Endodermal cell (in vitro differentiated cells): Measurements from ENCODE around the gene KRT6C. TPM values are rescaled to one million over a fixed set of nuclear protein-coding genes. Genes with fewer than 3 reads are reported as not detected.
"Not testable (repeated sequence)": the region's sequence is repeated elsewhere in the genome, so short reads cannot be mapped to it uniquely, and the experiment has no call there.

Experiments used
- DNase-seq: peaks from one replicate; pipeline ENCODE4 v3.0.0-alpha.2; 2017
- H3K27ac ChIP-seq: 2 replicates; pipeline ENCODE4 v1.5.1; 2013; ENCODE audit warnings: mild to moderate bottlenecking, low read depth, low read length, moderate library complexity
- H3K27me3 ChIP-seq: 2 replicates; pipeline ENCODE4 v1.6.1; 2013; ENCODE audit warnings: mild to moderate bottlenecking, low read length, moderate library complexity; ENCODE audit not compliant: insufficient read depth, control insufficient read depth, poor library complexity, severe bottlenecking
- H3K36me3 ChIP-seq: 2 replicates; pipeline ENCODE4 v1.7.0; 2013; ENCODE audit warnings: mild to moderate bottlenecking, low read length, moderate library complexity; ENCODE audit not compliant: control insufficient read depth, insufficient read depth
- H3K4me1 ChIP-seq: one replicate; pipeline ENCODE4 v1.7.0; 2013; ENCODE audit warnings: low read length; ENCODE audit not compliant: control insufficient read depth, insufficient read depth
- H3K4me3 ChIP-seq: 2 replicates; pipeline ENCODE4 v1.5.1; 2013; ENCODE audit warnings: mild to moderate bottlenecking, low read length, moderate library complexity
- H3K9ac ChIP-seq: 2 replicates; pipeline ENCODE4 v1.6.1; 2013; ENCODE audit warnings: mild to moderate bottlenecking, low read length, moderate library complexity; ENCODE audit not compliant: poor library complexity, severe bottlenecking; ENCODE audit errors: extremely low read depth
- H3K9me3 ChIP-seq: 2 replicates; pipeline ENCODE4 v1.6.1; 2013; ENCODE audit warnings: mild to moderate bottlenecking, low read length, moderate library complexity; ENCODE audit not compliant: control insufficient read depth
- H3K27ac Mint-ChIP-seq: 2 replicates; pipeline ENCODE4 v1.8.0; 2020; ENCODE audit warnings: mixed read lengths
- H3K27me3 Mint-ChIP-seq: 2 replicates; pipeline ENCODE4 v1.8.0; 2021; ENCODE audit warnings: mild to moderate bottlenecking, mixed read lengths; ENCODE audit not compliant: insufficient read depth
- H3K36me3 Mint-ChIP-seq: 2 replicates; pipeline ENCODE4 v1.8.0; 2020; ENCODE audit warnings: low read depth, mixed read lengths
- H3K4me1 Mint-ChIP-seq: 2 replicates; pipeline ENCODE4 v1.8.0; 2020; ENCODE audit warnings: mixed read lengths
- H3K4me3 Mint-ChIP-seq: 2 replicates; pipeline ENCODE4 v1.8.0; 2020; ENCODE audit warnings: mild to moderate bottlenecking, moderate library complexity, mixed read lengths
- H3K9me3 Mint-ChIP-seq: 2 replicates; pipeline ENCODE4 v1.8.0; 2020; ENCODE audit warnings: mild to moderate bottlenecking, mixed read lengths
- WGBS, 2 experiments: methylation state at CpG; one replicate each; pipeline versions ENCODE4 v1.1.5 to v1.1.7; 2013; ENCODE audit warnings: missing lambda C conversion rate in 2 of 2, mixed read lengths in 1 of 2; ENCODE audit not compliant: insufficient coverage in 1 of 2, insufficient read length in 1 of 2; 5-methylcytosine and 5-hydroxymethylcytosine counted together
- total RNA-seq, 2 donors: library from RNA; stranded (reverse); fragmentation: NEBNext Ultra II Directional in 1 of 2; extraction: Animal tissue kit (Norgen Biotek cat#: 25700) in 1 of 2; gene quantifications; 2 replicates in 1 of 2; 3 replicates in 1 of 2; pipeline ENCODE4 v1.2.1, GENCODE V29; 2021
- TF ChIP-seq, protein P1 (sequence below): fragments of 200-600 bp; sonication (generic); conservative IDR thresholded peaks from 2 replicates; pipeline ENCODE4 v1.5.0; 2021; ENCODE audit warnings: antibody characterized with exemption, mild to moderate bottlenecking

KRT6C gene
- total RNA-seq, 2 donors from 2014 or later, result not detected

DNA sequence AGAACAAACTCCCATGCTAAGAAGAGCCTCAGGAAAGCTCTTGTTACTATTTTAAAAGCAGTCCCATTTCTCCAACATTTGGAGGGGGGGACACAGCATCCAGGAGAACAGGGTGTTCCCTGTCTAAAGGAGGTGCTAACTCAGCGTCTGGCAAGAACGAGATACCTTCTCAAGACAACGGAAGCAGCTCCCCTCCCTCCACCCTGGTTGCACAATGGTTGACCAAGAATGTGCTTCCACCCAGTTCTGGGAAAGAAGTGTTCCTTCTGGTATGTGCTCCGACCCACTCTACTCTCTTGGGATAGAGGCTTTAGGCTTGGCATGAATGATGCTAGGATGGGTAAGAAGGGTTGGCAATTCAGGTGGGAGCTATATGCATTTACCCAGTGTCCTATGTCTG lies 20.9 kb upstream of the KRT6C start:
- H3K4me3 ChIP-seq, result no peak overlapping the region
- H3K9me3 ChIP-seq, result peaks cover 3% of the 10 kb centered on the region
- peaks cover 35% of the 10 kb centered on the region for H3K4me1 Mint-ChIP-seq
- no peak overlapping the region for H3K27ac ChIP-seq
- H3K36me3 ChIP-seq, result no peaks in the 10 kb centered on the region
- peaks cover 2% of the 10 kb centered on the region for H3K9me3 Mint-ChIP-seq
- TF ChIP-seq, protein P1, sequence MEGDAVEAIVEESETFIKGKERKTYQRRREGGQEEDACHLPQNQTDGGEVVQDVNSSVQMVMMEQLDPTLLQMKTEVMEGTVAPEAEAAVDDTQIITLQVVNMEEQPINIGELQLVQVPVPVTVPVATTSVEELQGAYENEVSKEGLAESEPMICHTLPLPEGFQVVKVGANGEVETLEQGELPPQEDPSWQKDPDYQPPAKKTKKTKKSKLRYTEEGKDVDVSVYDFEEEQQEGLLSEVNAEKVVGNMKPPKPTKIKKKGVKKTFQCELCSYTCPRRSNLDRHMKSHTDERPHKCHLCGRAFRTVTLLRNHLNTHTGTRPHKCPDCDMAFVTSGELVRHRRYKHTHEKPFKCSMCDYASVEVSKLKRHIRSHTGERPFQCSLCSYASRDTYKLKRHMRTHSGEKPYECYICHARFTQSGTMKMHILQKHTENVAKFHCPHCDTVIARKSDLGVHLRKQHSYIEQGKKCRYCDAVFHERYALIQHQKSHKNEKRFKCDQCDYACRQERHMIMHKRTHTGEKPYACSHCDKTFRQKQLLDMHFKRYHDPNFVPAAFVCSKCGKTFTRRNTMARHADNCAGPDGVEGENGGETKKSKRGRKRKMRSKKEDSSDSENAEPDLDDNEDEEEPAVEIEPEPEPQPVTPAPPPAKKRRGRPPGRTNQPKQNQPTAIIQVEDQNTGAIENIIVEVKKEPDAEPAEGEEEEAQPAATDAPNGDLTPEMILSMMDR, result no peak
- no peak overlapping the region for H3K27ac Mint-ChIP-seq
- DNase-seq, result no peak
- peaks cover 14% of the 10 kb centered on the region for H3K27me3 Mint-ChIP-seq
- no peak overlapping the region for H3K9ac ChIP-seq
- WGBS, 2 experiments, result 71 to 81% methylated on average over 3 to 4 of the region's 4 CpGs
- no peak overlapping the region for H3K4me3 Mint-ChIP-seq
- no peaks in the 10 kb centered on the region for H3K27me3 ChIP-seq
- no peaks in the 10 kb centered on the region for H3K36me3 Mint-ChIP-seq
- H3K4me1 ChIP-seq, result peaks cover 19% of the 10 kb centered on the region

DNA sequence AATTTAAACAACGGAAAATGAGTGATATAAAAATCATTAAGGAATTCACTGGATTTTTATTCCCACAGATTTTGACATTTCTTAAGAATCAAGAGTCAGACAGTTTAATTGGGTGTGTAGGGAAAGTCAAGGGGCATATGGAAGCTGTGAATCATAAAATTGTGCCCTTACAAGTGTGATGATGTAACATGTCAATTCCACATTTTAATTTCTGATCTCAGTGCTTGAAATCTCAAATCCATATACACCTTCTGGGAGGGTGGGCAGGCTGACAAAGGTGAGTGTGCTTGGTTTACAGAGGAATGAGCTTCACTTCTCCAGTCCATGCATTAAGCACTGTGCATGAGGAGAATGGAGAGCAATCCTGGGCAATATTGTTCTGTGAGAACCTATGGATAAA lies 20.5 kb upstream of the KRT6C start:
- H3K27me3 ChIP-seq, result no peaks in the 10 kb centered on the region
- no peak for DNase-seq
- Mint-ChIP-seq H3K4me3 (no peak overlapping the region), H3K9me3 (peaks cover 2% of the 10 kb centered on the region), H3K36me3 (no peaks in the 10 kb centered on the region), H3K27ac (no peak overlapping the region), H3K4me1 (peaks cover 35% of the 10 kb centered on the region), H3K27me3 (peaks cover 14% of the 10 kb centered on the region)
- H3K27ac ChIP-seq, result no peak overlapping the region
- WGBS, 2 experiments, result 100% methylated on average over 1 of the region's 1 CpG
- H3K36me3 ChIP-seq, result no peaks in the 10 kb centered on the region
- H3K4me3 ChIP-seq, result no peak overlapping the region
- peaks cover 19% of the 10 kb centered on the region for H3K4me1 ChIP-seq
- H3K9me3 ChIP-seq, result no peaks in the 10 kb centered on the region
- TF ChIP-seq, protein P1, result no peak
- H3K9ac ChIP-seq, result no peak overlapping the region

DNA sequence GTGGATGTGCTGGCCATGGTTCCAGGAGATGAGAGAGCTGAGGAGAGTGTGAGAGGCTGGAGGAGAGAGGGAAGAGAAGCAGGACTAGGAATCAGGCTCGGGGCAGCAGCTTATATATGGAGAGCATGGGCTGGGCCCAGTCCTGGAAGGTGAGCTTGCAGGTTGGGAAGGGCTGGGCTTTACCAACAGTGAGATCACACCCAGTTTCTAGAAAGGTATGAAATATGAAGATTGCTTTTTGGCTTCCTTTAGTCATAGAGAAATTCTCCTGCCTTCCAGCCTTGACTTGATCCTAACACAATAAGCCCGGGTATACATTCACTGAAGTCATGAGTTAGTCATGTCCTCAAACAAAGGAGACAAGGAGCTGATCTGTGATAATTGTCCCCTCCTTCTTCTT lies 19.6 kb upstream of the KRT6C start, which contains the start of gene KRT6A:
TSS of gene KRT6A (minus strand) at position 86 of the 400 bp plus-strand sequence. CDS start at position 17, 69 bp downstream.
- Histone ChIP-seq H3K27me3 (no peaks in the 10 kb centered on the region), H3K9ac (no peak within 1 kb of the TSS), H3K4me1 (peaks cover 19% of the 10 kb centered on the region), H3K9me3 (no peaks in the 10 kb centered on the region), H3K36me3 (no peaks in the 10 kb centered on the region), H3K4me3 (no peak within 1 kb of the TSS), H3K27ac (no peak within 1 kb of the TSS)
- peaks cover 20% of the 10 kb centered on the region for H3K27me3 Mint-ChIP-seq
- no peak within 1 kb of the TSS for H3K27ac Mint-ChIP-seq
- 86 to 90% methylated on average over 2 of the region's 2 CpGs for WGBS, 2 experiments
- no peak within 1 kb of the TSS for H3K4me3 Mint-ChIP-seq
- H3K4me1 Mint-ChIP-seq, result peaks cover 35% of the 10 kb centered on the region
- peaks cover 2% of the 10 kb centered on the region for H3K9me3 Mint-ChIP-seq
- no peak for DNase-seq
- TF ChIP-seq, protein P1, result no peak
- H3K36me3 Mint-ChIP-seq, result no peaks in the 10 kb centered on the region

DNA sequence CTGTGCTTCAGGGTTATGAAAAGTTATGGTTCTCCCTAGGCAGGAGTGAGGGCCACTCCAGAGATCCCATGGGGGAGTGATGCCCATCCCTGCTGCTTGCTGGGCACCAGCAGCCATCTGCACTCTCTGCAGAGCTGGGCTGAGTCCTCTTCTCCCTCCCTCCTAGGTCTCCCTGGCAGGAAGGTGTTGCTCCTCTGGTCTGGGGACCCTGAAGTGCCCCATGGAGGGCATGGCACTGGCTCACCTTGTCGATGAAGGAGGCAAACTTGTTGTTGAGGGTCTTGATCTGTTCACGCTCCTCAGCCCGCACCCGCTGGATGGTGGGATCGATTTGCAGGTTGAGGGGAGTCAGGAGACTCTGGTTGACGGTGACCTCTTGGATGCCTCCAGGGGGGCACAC lies 18.8 kb upstream of the KRT6C start:
- DNase-seq, H3K27ac Mint-ChIP-seq, H3K27ac ChIP-seq, H3K27me3 ChIP-seq, H3K9me3 ChIP-seq, H3K9me3 Mint-ChIP-seq, H3K4me3 ChIP-seq, H3K36me3 Mint-ChIP-seq, H3K4me3 Mint-ChIP-seq, H3K36me3 ChIP-seq, H3K9ac ChIP-seq: not testable (repeated sequence)
- 93 to 100% methylated on average over 1 of the region's 6 CpGs for WGBS, 2 experiments
- Mint-ChIP-seq H3K4me1 (peaks cover 35% of the 10 kb centered on the region), H3K27me3 (peaks cover 20% of the 10 kb centered on the region)
- peaks cover 19% of the 10 kb centered on the region for H3K4me1 ChIP-seq

DNA sequence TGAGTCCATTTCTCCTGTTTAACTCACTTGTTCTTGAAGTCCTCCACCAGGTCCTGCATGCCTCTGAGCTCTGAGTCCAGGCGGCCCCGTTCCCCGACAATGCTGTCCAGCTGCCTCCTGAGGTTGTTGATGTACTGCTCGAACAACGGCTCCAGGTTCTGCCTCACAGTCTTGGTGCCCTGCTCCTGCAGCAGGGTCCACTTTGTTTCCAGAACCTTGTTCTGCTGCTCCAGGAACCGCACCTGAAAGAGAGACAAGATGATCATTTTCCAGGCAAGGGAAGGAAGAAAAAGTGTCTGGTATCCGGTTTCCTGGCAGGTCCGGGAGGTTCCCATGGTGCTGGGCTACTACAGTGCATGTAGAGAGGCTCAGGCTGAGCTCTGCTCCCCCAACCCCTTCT lies 17.9 kb upstream of the KRT6C start:
- H3K9me3 Mint-ChIP-seq, H3K4me3 ChIP-seq, H3K9me3 ChIP-seq, H3K4me3 Mint-ChIP-seq, H3K36me3 ChIP-seq, H3K36me3 Mint-ChIP-seq, H3K27me3 ChIP-seq, DNase-seq, H3K9ac ChIP-seq, H3K27ac ChIP-seq, H3K27ac Mint-ChIP-seq: not testable (repeated sequence)
- H3K4me1 ChIP-seq, result peaks cover 16% of the 10 kb centered on the region
- Mint-ChIP-seq H3K27me3 (peaks cover 23% of the 10 kb centered on the region), H3K4me1 (peaks cover 28% of the 10 kb centered on the region)
- WGBS, 2 experiments, result 97 to 100% methylated on average over 6 to 8 of the region's 8 CpGs
